VCaP (cell line): ENCODE results near the gene ABCG4.
"Not testable (repeated sequence)": the region's sequence is repeated elsewhere in the genome, so short reads cannot be mapped to it uniquely, and the experiment has no call there.

Experiments
- H3K27ac ChIP-seq: fragments of 450-650 bp; 2 replicates; pipeline ENCODE4 v1.5.1; 2017
- TF ChIP-seq, protein P1 (sequence below): fragments of 450-650 bp; conservative IDR thresholded peaks from 2 replicates; pipeline ENCODE4 v1.5.1; 2017; ENCODE audit warnings: mild to moderate bottlenecking, moderate library complexity

Gene ABCG4

DNA sequence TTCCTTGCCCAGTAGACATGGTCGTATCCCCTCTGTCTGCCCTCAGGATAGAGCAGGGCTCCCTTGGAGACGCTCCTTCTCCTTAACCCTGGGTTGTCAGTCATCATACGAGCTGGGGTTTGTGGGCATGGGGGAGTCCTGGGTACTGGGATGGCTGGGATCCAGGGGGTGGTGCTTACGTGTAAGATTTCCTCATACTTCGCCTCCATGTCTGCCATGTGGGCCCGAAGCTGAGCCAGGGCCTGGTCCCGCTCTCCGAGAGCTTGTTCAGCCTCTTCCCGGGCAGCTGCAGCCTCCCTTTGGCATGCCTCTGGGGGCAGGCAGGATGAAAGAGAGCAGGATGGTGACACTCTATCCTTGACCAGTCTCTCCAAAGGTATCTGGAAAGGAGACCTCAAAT lies 41.7 kb downstream of the ABCG4 start:
- no peak overlapping the region for H3K27ac ChIP-seq
- TF ChIP-seq, protein P1, sequence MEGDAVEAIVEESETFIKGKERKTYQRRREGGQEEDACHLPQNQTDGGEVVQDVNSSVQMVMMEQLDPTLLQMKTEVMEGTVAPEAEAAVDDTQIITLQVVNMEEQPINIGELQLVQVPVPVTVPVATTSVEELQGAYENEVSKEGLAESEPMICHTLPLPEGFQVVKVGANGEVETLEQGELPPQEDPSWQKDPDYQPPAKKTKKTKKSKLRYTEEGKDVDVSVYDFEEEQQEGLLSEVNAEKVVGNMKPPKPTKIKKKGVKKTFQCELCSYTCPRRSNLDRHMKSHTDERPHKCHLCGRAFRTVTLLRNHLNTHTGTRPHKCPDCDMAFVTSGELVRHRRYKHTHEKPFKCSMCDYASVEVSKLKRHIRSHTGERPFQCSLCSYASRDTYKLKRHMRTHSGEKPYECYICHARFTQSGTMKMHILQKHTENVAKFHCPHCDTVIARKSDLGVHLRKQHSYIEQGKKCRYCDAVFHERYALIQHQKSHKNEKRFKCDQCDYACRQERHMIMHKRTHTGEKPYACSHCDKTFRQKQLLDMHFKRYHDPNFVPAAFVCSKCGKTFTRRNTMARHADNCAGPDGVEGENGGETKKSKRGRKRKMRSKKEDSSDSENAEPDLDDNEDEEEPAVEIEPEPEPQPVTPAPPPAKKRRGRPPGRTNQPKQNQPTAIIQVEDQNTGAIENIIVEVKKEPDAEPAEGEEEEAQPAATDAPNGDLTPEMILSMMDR = no peak

DNA sequence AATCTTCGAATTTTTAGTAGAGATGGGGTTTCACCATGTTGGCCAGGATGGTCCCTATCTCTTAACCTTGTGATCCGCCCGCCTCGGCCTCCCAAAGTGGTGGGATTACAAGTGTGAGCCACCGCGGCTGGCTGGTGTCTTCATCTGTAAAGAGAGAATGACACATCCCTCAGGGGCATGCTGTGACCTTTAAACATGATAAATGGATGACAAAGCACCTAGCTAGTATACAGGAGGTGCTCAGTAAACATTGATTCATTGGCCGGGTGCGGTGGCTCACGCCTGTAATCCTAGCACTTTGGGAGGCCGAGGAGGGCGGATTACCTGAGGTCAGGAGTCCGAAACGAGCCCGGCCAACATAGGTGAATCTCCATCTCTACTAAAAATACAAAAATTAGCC lies 42.4 kb downstream of the ABCG4 start:
- not testable (repeated sequence) for H3K27ac ChIP-seq

DNA sequence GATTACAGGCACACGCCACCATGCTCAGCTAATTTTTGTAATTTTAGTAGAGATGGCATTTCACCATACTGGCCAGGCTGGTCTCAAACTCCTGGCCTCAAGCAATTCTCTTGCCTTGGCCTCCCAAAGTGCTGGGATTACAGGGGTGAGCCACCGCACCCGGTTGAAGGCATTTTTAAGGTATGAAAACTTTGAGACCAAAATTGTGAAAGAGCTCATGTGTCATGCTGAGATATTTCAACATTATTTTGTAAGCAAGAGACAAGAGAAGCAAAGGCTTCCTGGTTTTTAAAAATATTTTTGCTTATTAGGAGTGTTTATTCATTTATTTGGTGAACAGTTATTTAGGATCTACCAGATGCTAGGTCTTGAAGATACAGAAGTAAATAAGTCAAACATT lies 43.3 kb downstream of the ABCG4 start:
- TF ChIP-seq, protein P1 = no peak
- H3K27ac ChIP-seq = no peak overlapping the region

DNA sequence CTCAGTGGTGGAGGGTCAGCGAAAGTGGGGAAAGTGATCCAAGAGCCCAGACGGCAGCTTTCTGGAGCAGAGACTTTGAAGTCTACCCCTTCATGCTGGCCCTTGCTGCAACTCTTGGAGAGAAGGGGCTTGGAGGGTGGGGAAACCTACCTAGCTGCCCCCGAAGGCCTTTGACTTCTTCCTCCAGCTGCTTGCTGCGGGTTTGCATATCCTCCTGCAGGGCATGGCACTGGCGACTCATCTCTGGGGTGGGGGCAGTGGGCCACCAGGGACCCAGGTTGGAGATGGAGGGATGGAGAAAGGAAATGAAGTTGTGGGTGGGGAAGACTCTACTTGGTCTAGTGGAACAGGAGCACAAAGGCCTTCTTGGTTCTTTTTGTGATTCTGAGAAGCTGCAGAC lies 44.1 kb downstream of the ABCG4 start:
- TF ChIP-seq, protein P1 = no peak
- H3K27ac ChIP-seq = no peak overlapping the region

DNA sequence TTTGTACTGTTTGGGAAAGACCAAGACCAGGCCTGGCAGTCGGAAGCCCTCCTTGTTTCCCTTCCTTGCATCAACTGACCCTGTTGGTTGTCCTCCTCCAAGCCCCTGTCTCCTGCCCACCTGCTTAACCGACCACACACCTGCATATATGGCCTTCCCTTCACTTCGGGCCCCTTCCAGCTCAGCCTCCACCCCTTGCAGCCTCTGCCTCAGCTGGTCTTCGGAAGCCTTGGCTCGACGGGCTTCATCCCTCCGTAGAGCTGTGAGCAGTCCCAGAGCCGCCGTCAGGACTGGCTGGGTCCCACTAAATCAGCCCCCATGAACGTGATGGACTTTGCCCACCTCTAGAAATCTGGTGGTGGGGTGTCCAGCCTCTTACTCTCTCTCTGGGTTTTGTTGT lies 44.8 kb downstream of the ABCG4 start:
- H3K27ac ChIP-seq = no peak overlapping the region
- TF ChIP-seq, protein P1 = no peak

DNA sequence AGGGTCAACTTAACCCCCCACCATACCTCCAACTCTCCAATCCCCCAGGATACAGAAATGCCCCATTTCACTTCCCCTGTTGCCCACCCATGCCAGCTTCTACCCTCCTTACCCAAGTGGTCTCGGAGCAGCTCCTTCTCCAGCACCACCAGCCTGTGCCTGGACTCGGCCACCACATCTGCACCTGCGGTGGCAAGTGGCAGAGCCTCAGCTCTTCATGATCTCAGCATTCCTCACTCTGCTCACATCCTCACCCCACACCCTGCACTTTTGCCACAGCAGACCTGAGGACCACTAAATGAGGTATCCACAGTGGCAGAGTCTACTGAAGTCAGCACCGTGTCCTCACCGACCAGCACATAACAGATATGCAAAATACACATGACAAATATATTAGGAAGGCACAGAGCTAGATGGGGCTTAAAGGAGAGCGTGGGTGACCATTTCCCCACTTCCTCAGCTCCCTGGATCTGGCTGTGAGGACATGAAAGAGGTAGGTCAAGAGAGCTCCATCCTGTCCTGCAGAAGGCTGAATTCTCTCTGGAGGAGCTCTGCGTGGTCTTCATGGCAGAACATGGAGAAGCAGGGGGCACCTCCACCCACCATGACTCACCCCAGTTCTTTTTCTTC lies 46.1 kb downstream of the ABCG4 start:
- TF ChIP-seq, protein P1 = no peak

DNA sequence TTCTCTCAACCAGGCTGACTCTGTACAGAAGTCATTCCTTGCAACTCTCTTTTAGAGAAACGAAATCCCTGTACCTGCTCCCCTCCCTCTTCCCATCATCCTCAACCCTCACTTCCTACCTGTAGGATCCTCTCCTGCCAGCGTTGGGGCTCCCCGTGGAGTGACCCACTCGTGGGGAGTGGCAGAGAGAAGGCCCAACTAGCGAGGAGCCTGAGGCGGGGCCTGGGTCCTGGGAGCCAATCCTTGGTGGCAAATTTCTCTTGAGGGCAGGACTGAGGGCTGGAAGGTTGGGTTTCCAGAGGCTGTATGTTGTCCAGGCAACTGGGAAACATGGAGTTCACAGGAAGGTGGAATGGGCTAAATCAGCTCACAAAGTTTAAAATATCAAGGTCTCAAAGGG lies 46.8 kb downstream of the ABCG4 start:
- TF ChIP-seq, protein P1 = no peak
- H3K27ac ChIP-seq = no peak overlapping the region

More for the DNA sequence above, 46.1 kb downstream of the ABCG4 start:
- H3K27ac ChIP-seq = no peak overlapping the region

DNA sequence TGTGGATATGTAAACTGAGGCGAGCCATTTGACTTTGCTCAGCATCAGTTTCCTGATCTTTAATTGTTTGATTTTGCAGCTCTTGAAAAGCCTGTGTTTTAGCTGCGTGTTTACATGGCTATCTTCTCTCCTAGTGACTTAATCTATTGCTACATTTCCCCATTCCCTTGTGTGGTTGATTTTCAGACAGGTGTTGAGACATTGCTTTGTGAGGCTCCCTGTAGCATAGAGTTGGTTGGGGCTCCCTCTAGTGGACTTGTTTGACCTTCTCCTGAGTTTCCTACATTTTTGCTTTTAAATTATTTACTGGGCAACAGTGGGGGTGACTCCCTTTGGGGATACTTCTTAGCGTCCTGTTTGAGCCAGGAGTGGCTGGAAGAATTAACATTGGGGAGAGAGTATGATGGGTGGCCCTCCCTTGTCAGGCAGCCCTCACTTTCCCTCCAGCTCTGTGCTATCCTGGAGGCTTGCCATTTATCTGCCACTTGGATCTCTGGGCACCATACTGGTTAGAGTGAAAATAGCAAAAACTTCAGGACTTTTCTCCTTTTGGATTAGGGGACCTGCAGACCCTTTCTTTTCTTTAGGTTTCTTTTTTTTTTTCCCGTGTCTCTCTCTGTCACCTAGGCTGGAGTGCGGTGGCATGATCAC lies 48.1 kb downstream of the ABCG4 start:
- TF ChIP-seq, protein P1 = peak; percentile 95
- H3K27ac ChIP-seq = peak overlapping the region; percentile 7; the same call in 1 of the 2 replicates
